NCI-H1930 (cell line): Measurements from ENCODE around the gene AP3B1.
A peak's percentile ranks its signal among the peaks of the same experiment; 100 is the strongest.

ENCODE experiments used
- DNase-seq, 2 experiments: peaks; one replicate each; lab custom pipeline; 2025; lab: John Stamatoyannopoulos, UW

The AP3B1 gene, protein sequence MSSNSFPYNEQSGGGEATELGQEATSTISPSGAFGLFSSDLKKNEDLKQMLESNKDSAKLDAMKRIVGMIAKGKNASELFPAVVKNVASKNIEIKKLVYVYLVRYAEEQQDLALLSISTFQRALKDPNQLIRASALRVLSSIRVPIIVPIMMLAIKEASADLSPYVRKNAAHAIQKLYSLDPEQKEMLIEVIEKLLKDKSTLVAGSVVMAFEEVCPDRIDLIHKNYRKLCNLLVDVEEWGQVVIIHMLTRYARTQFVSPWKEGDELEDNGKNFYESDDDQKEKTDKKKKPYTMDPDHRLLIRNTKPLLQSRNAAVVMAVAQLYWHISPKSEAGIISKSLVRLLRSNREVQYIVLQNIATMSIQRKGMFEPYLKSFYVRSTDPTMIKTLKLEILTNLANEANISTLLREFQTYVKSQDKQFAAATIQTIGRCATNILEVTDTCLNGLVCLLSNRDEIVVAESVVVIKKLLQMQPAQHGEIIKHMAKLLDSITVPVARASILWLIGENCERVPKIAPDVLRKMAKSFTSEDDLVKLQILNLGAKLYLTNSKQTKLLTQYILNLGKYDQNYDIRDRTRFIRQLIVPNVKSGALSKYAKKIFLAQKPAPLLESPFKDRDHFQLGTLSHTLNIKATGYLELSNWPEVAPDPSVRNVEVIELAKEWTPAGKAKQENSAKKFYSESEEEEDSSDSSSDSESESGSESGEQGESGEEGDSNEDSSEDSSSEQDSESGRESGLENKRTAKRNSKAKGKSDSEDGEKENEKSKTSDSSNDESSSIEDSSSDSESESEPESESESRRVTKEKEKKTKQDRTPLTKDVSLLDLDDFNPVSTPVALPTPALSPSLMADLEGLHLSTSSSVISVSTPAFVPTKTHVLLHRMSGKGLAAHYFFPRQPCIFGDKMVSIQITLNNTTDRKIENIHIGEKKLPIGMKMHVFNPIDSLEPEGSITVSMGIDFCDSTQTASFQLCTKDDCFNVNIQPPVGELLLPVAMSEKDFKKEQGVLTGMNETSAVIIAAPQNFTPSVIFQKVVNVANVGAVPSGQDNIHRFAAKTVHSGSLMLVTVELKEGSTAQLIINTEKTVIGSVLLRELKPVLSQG

DNA sequence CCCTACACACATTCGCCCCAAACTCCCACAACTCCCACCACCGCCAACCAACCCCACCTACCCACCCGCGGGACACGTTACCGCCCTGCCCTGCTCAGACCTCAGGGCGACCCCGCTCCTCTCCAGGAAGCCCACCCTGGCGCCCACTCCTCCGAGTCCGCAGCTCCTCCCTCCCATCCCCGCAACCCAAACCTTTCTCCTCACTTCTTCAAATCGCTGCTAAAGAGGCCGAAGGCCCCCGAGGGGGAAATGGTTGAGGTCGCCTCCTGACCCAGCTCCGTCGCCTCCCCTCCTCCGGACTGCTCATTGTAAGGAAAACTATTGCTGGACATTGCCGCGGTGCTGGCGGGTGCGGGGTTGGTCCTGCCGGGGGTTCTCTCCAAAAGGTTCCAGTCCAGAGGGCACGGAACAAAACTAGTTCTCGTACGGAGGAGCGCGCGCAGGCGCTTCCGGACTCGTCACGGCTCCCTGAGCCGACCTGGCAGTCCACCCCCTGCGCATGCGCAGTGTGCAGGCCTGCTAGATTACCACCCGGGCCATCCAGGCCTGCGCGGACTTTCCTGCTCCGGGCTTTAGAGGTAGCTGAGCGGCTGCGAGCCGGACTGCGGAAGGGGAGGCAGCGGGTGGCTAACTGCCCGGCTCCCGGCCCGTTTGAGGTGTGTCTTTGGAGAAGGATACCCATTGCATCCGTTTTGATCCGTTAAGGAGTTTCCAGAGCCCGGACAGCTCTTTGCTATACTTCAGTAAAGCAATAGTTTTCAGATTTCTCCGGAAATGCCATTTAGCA lies at the start of gene AP3B1:
TSS of gene AP3B1 (minus strand) at position 451 of the 787 bp plus-strand sequence. CDS start at position 332, 119 bp downstream.
- DNase-seq, result peak; percentile 89 to 94

DNA sequence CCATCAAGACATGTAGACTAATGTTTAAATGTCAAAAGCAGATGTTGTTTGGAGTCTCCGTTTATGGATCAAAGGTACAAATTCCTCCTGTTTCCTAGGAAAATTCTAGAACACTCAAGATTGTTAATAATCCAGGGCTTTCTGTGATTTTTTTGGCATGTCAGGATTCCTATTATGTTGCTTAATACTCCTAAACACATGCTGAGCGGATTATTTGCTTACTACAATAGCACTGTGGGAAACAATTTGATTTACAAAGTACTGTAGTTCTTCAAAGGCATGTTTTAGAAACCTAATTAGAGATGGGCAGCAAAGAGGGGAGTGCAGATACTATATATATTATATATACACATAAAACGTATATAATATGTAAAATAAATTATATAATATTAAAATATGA lies 46.9 kb upstream of the AP3B1 start:
- no peak for DNase-seq

DNA sequence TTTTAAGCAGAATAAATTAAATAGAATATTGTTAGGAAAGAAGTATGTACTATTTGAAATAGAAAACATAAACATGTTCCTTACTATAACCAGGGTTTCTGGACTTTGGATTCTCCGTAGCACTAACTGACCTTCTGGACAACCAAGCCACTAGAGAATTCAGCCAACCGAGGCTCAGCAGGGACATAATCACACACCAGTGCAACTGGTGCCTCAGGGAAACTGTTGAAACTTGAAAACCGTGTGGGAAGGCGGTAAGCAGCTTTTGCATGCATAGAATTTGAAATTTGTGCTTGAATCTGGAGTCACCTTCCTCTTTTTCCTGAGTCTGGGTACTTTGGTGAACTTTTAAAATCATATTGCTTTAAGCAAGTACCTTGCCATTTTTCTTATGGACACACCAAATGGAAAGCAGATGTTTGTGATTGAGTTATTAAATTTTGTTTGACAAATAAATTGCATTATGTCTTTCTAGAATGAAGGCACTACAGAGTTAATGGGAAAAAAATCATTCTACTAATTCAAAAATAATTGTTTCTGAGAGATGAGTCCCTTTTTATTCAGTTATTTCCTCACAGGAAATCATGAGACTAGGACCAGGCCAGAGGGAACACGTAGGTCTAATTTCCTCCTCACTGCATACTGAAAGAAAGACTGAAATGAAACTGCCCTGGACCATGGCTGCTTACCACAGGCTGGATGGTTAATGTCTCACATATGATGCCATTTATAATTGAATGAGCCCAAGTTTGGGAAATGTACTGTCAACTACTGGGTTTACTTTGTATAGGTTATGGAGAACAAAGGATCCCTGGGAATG lies 45.3 kb upstream of the AP3B1 start:
- no peak for DNase-seq

DNA sequence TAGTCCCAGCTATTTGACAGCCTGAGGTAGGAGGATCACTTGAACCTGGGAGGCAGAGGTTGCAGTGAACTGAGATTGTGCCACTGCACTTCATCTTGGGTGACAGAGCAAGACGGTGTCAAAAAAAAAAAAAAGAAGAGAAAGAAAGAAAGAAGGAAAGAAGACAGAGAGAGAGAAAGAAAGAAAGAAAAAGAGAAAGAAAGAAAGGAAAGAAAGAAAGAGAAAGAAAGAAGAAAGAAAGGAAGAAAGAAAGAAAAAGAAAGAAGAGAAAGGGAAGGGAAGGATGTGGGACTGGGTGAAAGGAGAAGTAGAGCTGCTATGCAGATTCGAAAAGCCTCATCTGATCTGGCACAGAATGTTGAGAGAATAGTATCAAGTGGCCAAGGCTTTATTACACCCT lies 42.2 kb upstream of the AP3B1 start:
- no peak for DNase-seq

DNA sequence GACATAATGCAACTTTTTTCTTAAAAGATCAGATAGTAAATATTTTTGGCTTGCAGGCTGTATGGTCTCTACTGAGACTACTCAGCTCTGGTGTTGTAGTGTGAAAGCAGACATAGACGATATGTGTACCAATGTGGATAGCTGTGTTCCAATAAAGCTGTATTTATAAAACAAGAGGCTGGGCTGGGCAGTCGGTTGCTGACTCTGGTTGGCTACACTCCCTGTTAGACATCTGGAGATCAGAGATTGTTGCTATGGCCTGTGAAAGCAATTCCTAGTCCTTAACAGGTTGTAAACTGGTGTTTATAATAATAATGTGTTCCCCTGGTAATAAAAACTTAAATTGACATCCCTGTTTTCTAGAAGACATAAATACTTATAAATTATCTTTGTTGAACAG lies 41.5 kb upstream of the AP3B1 start:
- no peak for DNase-seq

DNA sequence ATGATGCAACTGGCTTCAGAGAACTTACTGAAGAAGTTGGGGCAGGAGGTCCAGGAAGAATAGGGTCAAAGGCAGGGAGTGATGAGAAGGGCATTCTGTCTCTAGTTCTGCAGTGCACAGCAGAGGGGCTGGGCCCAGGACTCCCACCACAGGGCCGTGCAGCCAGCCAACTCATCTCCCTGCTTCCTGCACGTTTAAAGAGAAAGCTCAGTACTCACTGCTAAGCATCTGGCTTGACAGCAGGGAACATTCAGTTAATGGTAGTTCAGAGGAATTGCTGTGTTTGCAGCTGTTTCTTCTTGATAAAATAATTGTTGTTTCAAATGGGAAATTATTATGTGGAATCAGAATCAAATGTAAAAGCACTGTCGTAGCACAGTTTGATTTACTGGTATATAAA lies 40.3 kb upstream of the AP3B1 start:
- DNase-seq, result no peak

DNA sequence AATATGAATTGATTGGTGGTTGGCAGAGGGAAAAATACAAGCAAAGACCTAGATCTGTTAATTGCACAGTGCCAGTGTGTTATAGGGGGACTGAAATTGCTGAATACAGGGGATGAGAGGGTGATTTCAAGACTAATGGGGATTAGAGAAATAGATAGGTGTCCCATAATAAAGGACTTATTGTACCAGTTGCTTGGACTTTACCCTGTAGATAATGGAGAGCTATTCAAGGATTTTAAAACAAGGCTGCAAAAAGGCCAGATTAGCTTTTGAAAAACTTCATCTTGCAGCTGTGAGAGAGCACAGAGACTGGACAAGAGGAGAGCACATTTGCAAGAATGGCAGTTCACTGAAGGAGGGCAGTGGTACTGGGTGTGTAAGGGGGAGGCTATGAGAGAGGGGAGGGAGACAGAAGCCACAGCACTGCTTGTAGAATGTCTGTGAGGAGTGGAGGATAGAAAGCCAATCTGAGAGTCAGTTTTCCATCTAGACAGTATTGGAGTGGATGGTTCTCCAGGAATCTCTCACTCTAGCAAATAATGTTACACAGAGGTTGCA lies 37.1 kb upstream of the AP3B1 start:
- DNase-seq, result no peak

DNA sequence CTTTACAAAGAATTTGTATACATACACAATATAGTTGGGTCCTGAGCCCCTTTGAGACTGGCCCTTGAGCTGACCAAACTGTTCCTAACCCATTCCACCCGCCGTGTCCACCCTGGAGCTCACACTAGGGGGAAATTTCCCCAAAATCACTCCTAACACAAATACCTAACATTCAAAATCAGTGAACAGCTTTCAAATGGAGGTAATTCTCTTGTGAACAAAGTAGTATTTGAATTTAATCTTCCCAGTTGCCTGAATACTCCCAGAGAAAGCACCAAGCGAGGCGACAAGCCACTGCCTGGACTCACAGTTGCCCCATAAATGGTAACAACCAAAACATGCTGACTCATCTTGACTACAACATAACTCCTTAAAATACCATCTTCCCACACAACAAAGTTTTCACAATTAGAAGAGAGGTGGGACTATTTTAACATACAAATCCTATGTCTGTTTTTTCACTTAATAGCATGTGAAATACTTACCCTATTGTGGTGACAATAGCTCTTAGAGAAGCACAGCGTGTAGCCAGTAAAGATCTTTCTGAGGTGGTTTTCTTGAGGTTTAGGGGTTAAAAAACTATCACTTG lies 34.2 kb upstream of the AP3B1 start:
- no peak for DNase-seq

DNA sequence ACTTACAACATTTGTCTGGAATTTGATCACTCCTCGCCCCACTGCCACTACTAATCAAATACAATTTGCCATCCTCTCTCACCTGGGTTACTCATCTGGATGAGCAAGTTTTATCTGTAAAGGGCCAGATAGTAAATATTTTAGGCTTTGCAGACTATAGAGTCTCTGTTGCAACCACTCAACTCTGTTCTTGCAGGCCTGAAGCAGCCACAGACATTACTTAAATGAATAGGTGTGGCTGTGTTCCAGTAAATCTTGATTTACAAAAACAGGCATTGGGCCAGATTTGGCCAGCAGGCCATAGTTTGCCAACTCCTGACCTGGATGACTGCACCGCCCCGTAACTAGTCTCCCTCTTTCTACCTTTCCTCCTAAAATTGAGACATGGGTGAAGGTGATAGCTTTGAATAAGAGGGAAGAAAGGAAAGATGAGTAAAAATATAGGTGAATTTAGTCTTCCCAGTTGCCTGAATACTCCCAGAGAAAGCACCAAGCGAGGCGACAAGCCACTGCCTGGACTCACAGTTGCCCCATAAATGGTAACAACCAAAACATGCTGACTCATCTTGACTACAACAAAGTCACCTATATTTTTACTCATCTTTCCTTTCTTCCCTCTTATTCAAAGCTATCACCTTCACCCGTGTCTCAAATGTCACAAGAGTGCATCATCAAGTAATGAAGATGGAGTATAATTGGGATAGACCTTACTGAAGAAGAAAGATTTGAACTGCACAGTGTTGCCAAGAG lies 33.4 kb upstream of the AP3B1 start:
- DNase-seq, result no peak

DNA sequence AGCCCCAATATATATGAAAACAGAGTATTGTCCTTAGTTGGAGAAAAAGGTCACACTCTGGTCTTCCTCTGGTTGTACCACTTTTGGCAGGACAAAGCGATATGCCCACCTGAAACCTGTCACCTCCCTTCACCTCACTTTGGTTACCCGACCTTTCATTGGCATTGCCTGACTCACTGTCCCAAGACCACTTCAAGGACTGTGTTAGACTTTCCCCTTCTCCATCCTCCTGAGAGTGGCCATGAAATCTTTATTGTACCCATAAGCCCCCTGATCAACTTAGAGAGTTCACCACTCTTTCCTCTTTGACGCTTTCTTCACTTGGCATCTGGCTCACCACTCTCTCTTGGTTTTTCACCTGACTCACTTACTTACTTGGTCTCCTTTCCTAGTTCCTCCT lies 32.4 kb upstream of the AP3B1 start:
- no peak for DNase-seq

DNA sequence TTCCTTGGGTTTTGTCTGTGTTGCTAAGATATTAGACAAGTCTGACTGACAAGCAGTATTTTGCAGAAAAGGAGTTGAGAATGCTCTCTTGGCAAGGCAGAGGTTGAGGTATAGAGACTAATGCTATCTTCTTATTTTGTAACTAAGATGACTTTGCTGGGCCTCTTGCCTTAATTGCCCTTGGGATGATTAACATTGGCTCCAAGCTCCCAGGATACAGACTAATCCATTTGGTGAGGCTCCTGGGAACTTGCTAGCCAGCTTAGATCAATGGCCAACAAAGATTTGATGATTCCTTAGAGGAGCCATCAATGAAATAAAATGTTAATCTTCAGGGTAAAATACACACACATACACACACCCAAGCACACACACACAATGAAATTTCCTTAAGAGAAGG lies 28.7 kb upstream of the AP3B1 start:
- no peak for DNase-seq

DNA sequence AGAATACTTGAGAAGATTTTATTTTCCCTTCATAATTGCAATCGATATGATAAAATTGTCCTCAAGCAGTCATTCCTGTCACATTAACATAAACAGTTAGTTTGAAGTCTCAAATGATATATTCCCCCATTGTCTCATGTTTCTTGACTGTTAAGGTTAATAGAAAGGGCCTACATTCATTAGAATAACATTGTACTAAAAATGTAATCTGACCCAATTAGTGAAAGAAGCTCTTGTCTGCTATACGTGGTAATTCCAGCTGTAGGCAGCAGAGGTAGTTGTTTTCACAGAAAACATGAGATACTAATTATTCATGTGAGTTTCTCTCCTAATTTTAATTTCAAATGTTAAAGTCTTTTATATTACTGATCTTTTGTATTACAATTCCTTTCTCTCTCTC lies 25.9 kb upstream of the AP3B1 start:
- DNase-seq, result no peak

DNA sequence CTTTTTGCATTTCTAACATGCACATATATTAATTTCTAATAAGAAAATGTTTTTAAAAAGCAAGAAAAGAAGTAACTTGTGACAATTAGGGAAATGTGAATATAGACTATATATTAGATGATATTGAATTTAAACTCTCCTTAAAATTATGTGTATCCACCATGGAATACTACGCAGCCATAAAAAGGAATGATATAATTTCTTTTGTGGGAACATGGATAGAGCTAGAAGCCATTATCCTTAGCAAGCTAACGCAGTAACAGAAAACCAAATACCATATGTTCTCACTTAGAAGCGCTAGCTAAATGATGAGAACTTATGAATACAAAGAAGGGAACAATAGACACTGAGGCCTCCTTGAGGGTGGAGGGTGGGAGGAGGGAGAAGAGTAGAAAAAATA lies 23.8 kb upstream of the AP3B1 start:
- no peak for DNase-seq

DNA sequence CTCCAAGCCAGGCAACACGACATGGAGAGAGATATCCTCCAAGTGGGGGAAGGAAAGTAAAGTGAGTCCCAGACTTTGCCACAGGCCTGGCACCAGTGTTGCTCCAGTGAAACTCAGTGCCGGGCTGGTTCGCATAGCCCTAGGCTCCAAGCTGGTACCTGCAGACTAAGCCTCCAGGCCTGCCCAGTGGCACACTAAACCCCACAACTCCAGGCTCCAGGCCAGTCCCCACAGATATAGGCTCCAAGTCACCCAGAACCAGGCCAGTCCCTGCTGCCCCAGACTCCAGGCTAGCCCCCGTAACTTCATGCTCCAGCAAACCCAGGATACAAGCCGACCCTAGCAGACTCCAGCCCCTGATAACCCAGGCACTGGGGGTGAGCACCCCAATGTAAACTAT lies 23.0 kb upstream of the AP3B1 start:
- DNase-seq, result no peak

DNA sequence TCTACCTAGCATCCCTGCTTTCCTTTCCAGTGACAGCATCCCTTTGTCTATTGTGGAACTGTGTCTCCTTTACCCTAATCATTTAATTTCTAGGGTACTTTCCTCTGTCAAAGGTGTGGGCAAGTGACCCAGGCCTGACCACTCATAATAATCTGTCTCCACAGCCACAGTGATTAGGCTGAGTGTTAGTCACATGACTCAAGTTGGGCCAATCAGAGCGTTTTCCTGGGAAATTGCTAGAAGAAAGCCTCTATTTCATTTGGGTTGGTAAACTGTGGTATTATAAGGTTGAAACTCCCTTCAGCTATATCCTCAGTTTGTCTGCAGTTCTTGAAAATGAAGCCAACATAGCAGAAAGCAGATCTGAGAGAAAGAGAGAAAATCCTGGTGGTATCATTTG lies 14.2 kb upstream of the AP3B1 start:
- DNase-seq, result no peak

DNA sequence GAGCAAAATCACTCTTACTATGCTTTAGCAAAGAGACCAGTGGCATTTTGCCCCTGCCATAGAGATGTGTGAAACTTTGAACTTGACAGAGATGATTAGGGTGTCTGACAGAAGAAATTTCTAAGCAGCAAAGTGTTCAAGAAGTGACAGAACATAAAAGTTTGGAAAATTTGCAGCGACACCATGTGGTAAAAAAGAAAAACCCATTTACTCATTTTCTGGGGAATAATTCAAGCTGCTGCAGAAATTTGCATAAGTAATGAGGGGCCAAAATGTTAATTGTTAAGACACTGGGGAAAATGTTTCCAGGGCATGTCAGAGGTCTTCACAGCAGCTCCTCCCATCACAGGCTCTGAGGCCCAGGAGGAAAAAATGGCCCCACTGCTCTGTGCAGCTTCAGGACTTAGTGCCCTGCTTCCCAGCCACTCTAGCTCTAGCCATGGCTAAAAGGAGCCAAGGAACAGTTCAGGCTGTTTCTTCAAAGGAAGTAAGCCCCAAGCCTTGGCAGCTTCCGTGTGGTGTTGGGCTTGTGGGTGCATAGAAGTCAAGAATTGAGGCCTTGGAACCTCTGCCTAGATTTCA lies 6.1 kb upstream of the AP3B1 start:
- no peak for DNase-seq

DNA sequence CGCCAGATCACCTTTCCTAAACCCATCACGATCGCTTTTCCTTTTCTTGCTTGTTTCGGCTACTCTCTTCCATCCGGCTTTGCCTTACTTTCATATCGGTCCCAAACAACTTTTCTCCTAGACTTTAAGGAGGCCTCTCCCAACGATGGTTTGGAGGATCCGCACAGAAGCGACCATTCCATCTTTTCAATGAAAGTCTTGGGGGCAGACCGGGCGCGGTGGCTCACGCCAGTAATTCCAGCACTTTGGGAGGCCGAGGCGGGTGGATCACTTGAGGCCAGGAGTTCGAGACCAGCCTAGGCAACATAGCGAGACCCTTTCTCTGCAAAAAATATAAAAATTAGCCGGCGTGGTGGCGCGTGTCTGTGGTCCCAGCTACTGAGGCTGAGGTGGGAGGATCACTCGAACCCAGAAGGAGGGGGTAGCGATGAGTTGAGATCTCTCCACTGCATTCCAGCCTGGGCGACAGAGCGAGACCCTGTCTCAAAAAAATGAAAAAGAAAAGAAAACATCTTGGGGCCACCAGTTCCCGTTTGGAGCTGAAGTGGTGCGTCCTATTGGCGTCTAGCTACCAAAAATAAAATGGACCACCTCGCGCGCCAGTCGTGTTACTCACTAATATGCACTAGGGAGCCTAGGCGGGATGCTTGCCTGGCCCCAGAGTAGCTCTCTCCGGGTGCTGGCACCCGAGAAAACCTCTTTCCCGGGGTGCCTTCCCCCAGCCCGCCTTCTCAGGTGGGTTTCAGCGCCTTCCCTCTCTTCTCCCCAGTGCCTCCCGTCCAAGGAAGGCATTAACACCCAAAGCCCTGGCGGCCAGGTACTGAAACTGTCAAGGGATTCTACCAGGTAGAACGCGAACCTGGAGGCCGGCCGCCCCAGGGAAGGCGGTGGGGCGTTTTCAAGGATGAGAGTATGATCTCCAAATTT lies 800 bp upstream of the AP3B1 start:
- peak in 1 of 2 experiments; percentile 1 for DNase-seq

DNA sequence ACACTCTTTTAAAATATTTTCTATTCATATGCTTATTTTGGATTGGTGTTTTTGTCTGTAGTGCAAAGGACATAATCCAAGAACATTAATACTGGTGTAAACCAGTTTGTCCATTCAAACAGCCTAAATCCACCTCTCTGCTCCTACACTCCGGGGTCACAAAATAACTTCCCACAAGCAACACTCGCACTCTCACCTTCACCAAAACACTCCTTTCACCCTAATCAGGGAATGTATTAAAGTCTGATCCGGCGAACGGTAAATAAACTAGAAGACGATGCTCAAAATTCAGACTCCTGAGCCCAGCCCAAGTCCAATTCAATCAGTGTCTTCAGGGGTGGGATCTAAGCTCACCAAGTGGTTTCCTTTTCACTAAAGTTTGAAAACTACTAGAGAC lies 649 bp downstream of the AP3B1 start:
- DNase-seq, result no peak
